Mesothelial cell of epicardium (in vitro differentiated cells): ENCODE results near the gene RHOB. TPM values are rescaled to one million over a fixed set of nuclear protein-coding genes. Genes with fewer than 3 reads are reported as not detected.

ENCODE experiments used
- DNase-seq, 2 experiments: peaks; one replicate each; pipeline ENCODE4 v3.0.0; 2021; ENCODE audit warnings: low spot score in 2 of 2; ENCODE audit not compliant: unreplicated experiment in 2 of 2
- H3K27ac Mint-ChIP-seq: 2 replicates; pipeline ENCODE4 v1.8.0; 2021; ENCODE audit warnings: mixed read lengths
- H3K27me3 Mint-ChIP-seq: 2 replicates; pipeline ENCODE4 v1.8.0; 2021; ENCODE audit warnings: low read depth, mixed read lengths
- H3K36me3 Mint-ChIP-seq: 2 replicates; pipeline ENCODE4 v1.8.0; 2021; ENCODE audit warnings: mixed read lengths
- H3K4me1 Mint-ChIP-seq: 2 replicates; pipeline ENCODE4 v1.8.0; 2021; ENCODE audit warnings: mixed read lengths
- H3K4me3 Mint-ChIP-seq: 2 replicates; pipeline ENCODE4 v1.8.0; 2021; ENCODE audit warnings: mild to moderate bottlenecking, moderate library complexity, mixed read lengths
- H3K9me3 Mint-ChIP-seq: 2 replicates; pipeline ENCODE4 v1.8.0; 2021; ENCODE audit warnings: mixed read lengths
- total RNA-seq: library from RNA; stranded (reverse); gene quantifications from 3 replicates; pipeline ENCODE4 v1.2.1, GENCODE V29; 2021
- TF ChIP-seq, protein P1 (sequence below): fragments of 200-600 bp; sonication (generic); IDR thresholded peaks from one replicate; pipeline ENCODE4 v1.5.0; 2021; ENCODE audit warnings: antibody characterized with exemption; ENCODE audit not compliant: unreplicated experiment

The RHOB gene
- total RNA-seq, 1 donor from 2014 or later: 85.9 TPM

DNA sequence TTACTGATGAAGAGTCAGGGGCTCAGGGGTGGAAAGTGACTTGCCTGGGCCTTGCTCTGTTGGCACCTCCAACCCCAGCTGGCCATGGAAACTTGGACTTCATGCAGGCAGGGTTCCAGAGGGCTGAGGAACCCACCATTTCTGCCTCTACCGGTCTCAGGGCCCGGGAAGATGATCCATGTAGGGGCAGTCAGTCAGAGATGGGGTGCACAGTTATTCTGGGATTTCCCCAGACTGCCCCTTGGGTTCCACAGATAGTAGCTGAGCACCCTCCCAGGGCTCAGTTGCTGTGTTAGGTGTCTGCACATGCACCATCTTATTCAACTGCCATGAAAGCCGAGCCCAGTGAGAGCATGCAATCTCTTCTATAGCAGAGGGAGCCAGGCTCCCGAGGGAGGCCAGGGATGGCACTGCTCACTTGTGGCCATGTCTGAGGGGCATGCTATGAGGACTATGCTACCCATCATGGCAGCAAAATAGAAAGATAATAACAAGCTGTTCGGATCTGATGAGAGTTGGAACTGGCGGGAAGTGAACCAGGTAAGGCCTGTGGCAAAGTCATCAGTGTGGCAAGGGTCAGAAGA lies 37.3 kb downstream of the RHOB start:
- no peaks in the 10 kb centered on the region for H3K36me3 Mint-ChIP-seq
- H3K27me3 Mint-ChIP-seq: no peaks in the 10 kb centered on the region
- DNase-seq: no peak
- TF ChIP-seq, protein P1, sequence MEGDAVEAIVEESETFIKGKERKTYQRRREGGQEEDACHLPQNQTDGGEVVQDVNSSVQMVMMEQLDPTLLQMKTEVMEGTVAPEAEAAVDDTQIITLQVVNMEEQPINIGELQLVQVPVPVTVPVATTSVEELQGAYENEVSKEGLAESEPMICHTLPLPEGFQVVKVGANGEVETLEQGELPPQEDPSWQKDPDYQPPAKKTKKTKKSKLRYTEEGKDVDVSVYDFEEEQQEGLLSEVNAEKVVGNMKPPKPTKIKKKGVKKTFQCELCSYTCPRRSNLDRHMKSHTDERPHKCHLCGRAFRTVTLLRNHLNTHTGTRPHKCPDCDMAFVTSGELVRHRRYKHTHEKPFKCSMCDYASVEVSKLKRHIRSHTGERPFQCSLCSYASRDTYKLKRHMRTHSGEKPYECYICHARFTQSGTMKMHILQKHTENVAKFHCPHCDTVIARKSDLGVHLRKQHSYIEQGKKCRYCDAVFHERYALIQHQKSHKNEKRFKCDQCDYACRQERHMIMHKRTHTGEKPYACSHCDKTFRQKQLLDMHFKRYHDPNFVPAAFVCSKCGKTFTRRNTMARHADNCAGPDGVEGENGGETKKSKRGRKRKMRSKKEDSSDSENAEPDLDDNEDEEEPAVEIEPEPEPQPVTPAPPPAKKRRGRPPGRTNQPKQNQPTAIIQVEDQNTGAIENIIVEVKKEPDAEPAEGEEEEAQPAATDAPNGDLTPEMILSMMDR: no peak
- H3K27ac Mint-ChIP-seq: no peak overlapping the region
- H3K9me3 Mint-ChIP-seq: no peaks in the 10 kb centered on the region
- H3K4me1 Mint-ChIP-seq: peaks cover 25% of the 10 kb centered on the region
- H3K4me3 Mint-ChIP-seq: no peak overlapping the region

DNA sequence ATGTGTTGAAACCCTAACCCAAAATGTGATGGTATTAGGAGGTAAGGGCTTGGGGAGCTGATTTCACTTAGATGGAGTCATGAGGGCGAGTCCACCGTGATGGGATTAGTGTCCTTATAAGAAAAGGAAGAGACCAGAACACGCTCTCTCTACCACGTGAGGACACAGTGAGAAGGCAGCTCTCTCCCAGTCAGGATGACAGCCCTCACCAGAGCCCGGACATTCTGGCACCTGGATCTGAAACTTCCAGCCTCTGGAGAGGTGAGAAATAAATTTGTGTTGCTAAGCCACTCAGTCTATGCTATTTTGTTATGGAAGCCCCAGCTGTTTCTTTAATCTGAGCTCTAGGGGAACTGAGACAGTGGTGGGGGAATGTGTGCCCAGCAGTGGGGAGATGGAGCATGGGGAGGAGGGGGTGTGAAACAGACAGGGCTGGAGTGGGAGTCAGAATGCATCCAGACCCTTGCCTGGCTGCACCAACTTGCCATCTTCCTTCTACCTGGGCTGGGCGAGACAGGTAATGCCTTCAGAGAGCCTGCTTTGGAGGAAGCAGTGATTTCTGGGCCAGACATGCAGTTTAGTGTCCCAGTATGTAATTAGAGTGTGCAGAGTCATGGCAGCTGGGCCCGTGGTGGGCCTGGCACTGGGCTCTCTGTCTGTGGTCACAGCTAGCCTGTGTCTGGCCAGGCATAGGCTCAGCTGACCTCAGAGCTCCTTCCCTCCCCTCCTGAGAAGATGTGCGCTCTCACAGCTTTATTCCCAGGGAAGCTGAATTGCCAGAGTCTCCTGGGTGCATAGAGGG lies 38.1 kb downstream of the RHOB start:
- H3K4me3 Mint-ChIP-seq: no peak overlapping the region
- H3K27ac Mint-ChIP-seq: no peak overlapping the region
- no peaks in the 10 kb centered on the region for H3K36me3 Mint-ChIP-seq
- peaks cover 25% of the 10 kb centered on the region for H3K4me1 Mint-ChIP-seq
- TF ChIP-seq, protein P1: no peak
- no peaks in the 10 kb centered on the region for H3K9me3 Mint-ChIP-seq
- no peaks in the 10 kb centered on the region for H3K27me3 Mint-ChIP-seq
- DNase-seq: no peak

- DNase-seq: no peak
- Mint-ChIP-seq H3K4me1 (peaks cover 25% of the 10 kb centered on the region), H3K27me3 (no peaks in the 10 kb centered on the region), H3K27ac (no peak overlapping the region), H3K4me3 (no peak overlapping the region), H3K36me3 (no peaks in the 10 kb centered on the region), H3K9me3 (no peaks in the 10 kb centered on the region)
- TF ChIP-seq, protein P1: no peak
Measured at GRCh38 chr2:20485612-20486388, 38.9 kb downstream of the RHOB start.

DNA sequence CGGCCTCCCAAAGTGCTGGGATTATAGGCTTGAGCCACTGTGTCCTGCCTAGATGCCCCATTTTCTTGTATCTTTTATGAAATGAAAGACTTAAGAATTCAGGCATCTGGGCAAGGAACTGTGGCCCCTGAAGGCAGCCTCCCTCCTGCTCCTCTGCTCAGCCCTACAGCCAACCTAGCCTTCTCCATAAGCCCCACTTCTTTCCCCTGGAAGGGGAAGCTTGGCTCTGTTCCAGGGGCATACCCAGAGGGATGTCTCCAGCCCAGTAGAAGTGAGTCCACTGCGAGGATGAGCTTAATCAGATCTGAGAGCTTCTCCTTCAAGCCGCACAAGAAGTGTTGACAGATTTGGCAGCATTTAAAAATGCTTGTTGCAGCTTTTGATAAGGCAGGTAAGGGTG lies 39.7 kb downstream of the RHOB start:
- DNase-seq: no peak
- H3K4me3 Mint-ChIP-seq: no peak overlapping the region
- H3K27me3 Mint-ChIP-seq: no peaks in the 10 kb centered on the region
- H3K9me3 Mint-ChIP-seq: no peaks in the 10 kb centered on the region
- no peak overlapping the region for H3K27ac Mint-ChIP-seq
- no peaks in the 10 kb centered on the region for H3K36me3 Mint-ChIP-seq
- TF ChIP-seq, protein P1: no peak
- H3K4me1 Mint-ChIP-seq: peaks cover 30% of the 10 kb centered on the region

GRCh38 chr2:20487030-20487391 lies 40.1 kb downstream of the RHOB start:
- Mint-ChIP-seq H3K36me3 (no peaks in the 10 kb centered on the region), H3K9me3 (no peaks in the 10 kb centered on the region), H3K27ac (no peak overlapping the region), H3K4me1 (peaks cover 34% of the 10 kb centered on the region), H3K4me3 (no peak overlapping the region), H3K27me3 (no peaks in the 10 kb centered on the region)
- TF ChIP-seq, protein P1: no peak
- DNase-seq: no peak
